ENCODE results near the gene IQGAP3.

DNA sequence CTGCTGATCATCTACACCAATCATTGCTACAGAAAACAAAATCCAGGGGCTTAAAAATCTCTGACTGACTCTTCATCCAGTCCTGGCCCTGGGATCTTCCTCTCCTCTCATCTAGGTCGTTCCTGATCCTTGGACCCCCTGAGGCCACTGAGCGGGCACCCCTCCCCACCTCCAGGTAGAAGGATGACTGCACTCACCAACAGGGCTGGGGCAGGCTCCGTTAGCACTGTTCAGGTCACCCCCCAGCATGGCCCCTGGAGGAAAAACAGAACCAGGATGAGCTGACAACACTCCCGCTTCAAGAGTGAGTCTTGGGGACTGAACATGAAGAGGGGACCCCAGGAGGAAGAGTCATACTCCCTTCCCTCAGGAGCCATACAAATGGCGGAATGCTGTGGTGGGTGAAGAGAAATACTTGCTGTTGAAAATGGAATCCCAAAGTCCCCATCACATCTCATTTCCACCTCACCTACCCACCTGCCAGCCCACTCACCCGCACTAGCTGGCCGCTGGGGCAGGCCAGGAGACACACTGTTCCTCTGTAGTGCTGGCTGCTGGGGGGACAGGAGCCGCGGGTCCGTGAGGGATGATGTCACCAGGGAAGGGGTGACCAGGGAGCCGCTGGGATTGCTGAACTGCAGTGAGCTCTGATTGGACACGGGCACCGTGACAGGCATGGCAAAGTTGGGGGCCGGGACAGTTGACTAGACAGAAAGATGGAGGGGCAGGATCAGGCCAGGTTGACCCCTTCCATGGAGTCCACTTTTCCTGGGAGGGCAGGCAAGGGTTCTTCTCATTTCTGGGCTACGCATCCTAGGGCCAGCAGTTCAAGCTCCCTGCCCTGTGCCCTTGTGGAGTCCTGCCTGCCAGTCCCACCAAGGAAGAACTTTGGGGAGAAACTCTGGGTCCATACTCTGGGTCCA is 93.0 kb downstream of the IQGAP3 start:
- TF ChIP-seq, protein P1, sequence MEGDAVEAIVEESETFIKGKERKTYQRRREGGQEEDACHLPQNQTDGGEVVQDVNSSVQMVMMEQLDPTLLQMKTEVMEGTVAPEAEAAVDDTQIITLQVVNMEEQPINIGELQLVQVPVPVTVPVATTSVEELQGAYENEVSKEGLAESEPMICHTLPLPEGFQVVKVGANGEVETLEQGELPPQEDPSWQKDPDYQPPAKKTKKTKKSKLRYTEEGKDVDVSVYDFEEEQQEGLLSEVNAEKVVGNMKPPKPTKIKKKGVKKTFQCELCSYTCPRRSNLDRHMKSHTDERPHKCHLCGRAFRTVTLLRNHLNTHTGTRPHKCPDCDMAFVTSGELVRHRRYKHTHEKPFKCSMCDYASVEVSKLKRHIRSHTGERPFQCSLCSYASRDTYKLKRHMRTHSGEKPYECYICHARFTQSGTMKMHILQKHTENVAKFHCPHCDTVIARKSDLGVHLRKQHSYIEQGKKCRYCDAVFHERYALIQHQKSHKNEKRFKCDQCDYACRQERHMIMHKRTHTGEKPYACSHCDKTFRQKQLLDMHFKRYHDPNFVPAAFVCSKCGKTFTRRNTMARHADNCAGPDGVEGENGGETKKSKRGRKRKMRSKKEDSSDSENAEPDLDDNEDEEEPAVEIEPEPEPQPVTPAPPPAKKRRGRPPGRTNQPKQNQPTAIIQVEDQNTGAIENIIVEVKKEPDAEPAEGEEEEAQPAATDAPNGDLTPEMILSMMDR (IDR thresholded peaks at IDR 0.05), result no peak
- TF ChIP-seq POLR2A (IDR thresholded peaks at IDR 0.05) (no peak), POLR2AphosphoS5 (IDR thresholded peaks at IDR 0.05) (no peak)

All from transverse colon (tissue), 4 donors.